ENCODE data around the gene PRKAR1B.
A peak's percentile ranks its signal among the peaks of the same experiment; 100 is the strongest.

Gene PRKAR1B

DNA sequence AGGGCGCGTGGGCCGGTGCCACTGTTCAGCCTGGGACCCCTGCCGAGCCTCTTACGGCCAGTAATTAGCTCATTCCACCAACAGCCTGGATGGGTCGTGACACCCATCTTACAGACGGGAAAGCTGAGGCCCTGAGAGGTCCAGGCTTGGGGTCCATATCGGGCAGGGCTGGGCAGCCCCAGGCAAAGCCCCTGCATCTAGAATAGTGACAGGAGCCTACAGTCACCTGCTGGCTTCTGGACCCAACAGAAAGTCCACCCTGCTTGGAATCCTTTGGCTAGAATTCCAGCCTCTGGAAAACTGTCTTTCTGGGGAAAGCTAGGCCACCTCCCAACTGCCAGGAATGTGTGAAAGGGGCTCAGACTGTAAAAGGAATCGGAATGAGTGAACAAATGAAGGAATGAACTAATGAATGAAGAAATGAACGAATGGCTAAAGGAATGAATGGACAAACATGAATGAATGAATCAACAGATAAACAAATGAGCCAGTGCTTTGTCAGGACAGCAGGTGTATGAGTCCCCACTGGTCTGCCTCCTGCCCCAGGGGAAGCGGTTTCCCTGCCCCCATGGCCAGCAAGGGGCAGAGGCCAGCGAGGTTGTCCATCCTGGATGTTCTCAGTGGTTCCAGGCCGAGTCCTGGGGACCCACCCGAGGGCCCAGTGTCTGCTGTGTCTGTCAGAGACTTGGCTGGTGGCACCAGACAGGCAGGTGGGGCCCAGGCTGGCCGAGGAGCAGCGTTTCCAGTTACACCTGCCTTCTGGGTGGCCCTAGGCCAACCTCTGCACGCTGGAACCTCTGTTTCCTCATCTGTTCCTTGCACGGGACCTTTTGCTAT is 183.4 kb downstream of the PRKAR1B start:
- TF ChIP-seq, protein P1, sequence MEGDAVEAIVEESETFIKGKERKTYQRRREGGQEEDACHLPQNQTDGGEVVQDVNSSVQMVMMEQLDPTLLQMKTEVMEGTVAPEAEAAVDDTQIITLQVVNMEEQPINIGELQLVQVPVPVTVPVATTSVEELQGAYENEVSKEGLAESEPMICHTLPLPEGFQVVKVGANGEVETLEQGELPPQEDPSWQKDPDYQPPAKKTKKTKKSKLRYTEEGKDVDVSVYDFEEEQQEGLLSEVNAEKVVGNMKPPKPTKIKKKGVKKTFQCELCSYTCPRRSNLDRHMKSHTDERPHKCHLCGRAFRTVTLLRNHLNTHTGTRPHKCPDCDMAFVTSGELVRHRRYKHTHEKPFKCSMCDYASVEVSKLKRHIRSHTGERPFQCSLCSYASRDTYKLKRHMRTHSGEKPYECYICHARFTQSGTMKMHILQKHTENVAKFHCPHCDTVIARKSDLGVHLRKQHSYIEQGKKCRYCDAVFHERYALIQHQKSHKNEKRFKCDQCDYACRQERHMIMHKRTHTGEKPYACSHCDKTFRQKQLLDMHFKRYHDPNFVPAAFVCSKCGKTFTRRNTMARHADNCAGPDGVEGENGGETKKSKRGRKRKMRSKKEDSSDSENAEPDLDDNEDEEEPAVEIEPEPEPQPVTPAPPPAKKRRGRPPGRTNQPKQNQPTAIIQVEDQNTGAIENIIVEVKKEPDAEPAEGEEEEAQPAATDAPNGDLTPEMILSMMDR (conservative IDR thresholded peaks at IDR 0.05; ENCODE audit: low read depth, low read length): no peak
- no peak for DNase-seq (ENCODE audit: low read depth)
- H3K4me3 ChIP-seq (ENCODE audit: low read depth, low read length): no peak overlapping the region

DNA sequence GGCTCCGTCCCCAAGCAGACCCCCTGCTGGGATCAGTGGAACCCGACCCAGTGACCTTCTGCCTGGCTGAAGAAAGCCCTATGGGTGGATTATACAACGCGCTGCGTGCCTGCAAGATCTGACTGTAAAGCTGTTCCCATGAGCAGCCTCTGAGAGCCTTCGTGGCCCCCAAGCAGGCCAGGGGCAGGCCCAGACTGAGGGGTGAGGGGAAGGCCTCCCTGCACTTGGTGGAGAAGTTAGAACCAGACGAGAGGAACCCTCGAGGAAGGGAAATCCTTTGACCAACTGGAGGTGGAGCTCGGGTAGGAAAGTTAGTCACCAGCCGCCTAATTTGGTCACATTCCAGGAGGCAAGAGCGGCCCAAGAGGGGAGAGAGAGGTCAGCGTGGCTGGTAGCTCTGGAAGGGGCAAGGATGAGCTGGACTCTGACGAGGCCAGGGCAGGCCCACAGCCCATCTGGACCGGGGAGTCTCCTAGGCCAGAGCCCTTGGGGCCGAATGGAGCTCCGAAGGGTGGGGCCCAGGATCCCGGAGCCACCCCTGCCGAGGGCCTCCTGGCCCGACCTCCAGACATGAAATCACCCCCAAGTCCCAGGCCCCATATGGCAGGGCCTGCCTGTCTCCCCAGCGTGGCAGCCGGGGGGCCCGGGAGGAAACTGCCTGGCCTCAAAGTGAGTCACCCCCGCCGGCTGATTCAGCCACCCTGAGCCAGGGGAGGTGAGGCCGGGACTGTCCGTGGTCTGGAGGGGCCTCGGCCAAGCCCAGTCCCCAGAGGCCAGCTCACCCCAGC is 184.2 kb downstream of the PRKAR1B start:
- no peak overlapping the region for H3K4me3 ChIP-seq (ENCODE audit: low read depth, low read length)
- TF ChIP-seq, protein P1 (conservative IDR thresholded peaks at IDR 0.05; ENCODE audit: low read depth, low read length): no peak
- DNase-seq (ENCODE audit: low read depth): peak; percentile 78

DNA sequence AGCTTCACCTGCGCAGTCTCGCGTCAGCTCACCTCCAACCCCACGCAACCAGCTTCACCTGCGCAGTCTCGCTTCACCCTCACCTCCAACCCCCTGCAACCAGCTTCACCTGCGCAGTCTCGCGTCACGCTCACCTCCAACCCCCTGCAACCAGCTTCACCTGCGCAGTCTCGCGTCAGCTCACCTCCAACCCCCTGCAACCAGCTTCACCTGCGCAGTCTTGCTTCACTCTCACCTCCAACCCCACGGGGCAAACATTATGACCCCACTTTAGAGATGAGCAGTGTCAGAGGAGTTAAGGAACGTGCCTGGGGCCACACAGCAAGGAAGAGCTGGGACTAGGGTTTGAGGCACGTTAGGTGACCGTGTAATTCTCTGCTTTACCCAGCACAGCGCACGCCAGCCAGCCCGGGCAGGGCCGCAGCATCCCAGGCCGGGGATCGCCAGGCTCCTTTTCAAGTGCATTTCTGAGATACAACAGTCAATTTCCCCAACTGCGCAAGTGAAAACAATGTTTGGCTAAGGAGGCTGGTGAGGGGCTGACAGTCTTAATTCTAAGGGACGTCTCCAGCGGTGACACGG is 184.9 kb downstream of the PRKAR1B start:
- no peak overlapping the region for H3K4me3 ChIP-seq (ENCODE audit: low read depth, low read length)
- DNase-seq (ENCODE audit: low read depth): no peak
- TF ChIP-seq, protein P1 (conservative IDR thresholded peaks at IDR 0.05; ENCODE audit: low read depth, low read length): no peak

DNA sequence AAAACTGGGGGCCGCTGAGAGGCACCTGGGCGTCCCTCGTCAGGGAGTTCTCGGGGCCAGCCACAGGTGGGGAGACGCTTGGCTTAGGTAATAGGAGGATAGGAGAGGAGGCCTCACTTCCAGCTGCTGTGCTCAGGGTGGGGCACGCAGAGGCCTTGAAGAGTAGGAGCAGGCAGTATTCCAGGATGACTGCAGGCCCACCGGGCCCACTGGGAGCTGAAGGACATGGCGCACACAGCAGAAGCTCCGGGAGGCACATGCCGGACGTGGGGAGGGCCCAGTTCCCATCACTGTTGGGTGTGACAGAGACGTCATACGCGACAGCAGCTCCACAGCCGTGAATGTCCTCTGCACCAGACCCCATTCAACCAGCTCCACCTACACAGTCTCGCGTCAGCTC is 185.4 kb downstream of the PRKAR1B start:
- H3K4me3 ChIP-seq (ENCODE audit: low read depth, low read length): no peak overlapping the region
- TF ChIP-seq, protein P1 (conservative IDR thresholded peaks at IDR 0.05; ENCODE audit: low read depth, low read length): no peak
- DNase-seq (ENCODE audit: low read depth): no peak

DNA sequence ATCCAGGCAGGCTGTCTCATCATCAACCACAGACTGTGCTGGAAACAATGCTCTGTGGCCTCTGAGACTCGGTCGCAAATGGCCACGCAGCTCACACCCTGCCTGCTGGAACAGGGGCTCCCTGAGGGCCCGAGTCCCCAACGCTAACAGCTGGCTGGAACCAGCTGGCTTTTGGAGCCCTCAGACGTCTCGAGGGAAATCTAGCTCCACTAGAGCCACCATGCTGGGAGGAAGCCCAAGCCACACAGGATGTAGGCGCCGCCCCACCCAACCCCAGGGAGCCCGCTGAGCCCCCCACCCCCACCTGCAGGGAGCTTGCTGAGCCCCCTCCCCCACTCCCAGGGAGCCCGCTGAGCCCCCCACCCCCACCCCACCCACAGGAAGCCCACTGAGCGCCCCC is 186.1 kb downstream of the PRKAR1B start:
- TF ChIP-seq, protein P1 (conservative IDR thresholded peaks at IDR 0.05; ENCODE audit: low read depth, low read length): no peak
- no peak for DNase-seq (ENCODE audit: low read depth)
- no peak overlapping the region for H3K4me3 ChIP-seq (ENCODE audit: low read depth, low read length)

DNA sequence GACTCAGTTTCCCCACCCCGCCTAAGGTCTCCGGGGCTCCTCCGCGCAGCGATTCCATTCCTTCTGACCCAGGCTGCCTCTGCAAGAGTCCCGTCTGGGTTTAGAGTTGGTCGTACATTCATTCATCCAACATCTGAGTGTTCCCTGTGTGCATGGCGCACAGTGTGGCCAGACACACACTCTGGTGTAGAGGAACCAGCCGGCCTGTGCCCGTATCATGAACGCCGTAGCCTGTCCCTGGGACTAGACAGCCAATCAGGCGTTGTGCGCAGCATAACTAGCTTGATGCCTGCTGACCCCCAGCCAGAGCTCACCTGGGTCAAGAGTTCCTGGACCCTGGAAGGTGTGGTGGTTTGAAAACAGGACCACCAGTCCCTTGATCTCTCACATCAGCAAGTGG is 186.5 kb downstream of the PRKAR1B start:
- no peak for DNase-seq (ENCODE audit: low read depth)
- TF ChIP-seq, protein P1 (conservative IDR thresholded peaks at IDR 0.05; ENCODE audit: low read depth, low read length): no peak
- H3K4me3 ChIP-seq (ENCODE audit: low read depth, low read length): no peak overlapping the region
